ENCODE measurements around the gene EMC1.

EMC1 gene

GRCh38 chr1:19213580-19213979 lies 37.7 kb downstream of the EMC1 start:
- DNase-seq = no peak

GRCh38 chr1:19212167-19212566 lies 39.2 kb downstream of the EMC1 start:
- no peak for DNase-seq

- DNase-seq = peak; percentile 10 to 25
Observed at GRCh38 chr1:19210772-19211549, 40.4 kb downstream of the EMC1 start.

- DNase-seq = peak; percentile 91 to 98
Observed at GRCh38 chr1:19209990-19210771, 41.1 kb downstream of the EMC1 start, which contains the start of gene UBR4. TSS of gene UBR4 (minus strand) at chr1:19210266. CDS start at chr1:19210248, 18 bp downstream.

GRCh38 chr1:19209439-19209989 lies 41.8 kb downstream of the EMC1 start:
- peak; percentile 80 to 82 for DNase-seq

GRCh38 chr1:19208710-19209438 lies 42.5 kb downstream of the EMC1 start:
- peak in 1 of 2 donors; percentile 9 for DNase-seq

GRCh38 chr1:19206947-19207346 lies 44.4 kb downstream of the EMC1 start:
- no peak for DNase-seq

GRCh38 chr1:19205845-19206244 lies 45.5 kb downstream of the EMC1 start:
- DNase-seq = no peak

GRCh38 chr1:19205403-19205802 lies 45.9 kb downstream of the EMC1 start:
- DNase-seq = no peak

- peak; percentile 36 to 44 for DNase-seq
Observed at GRCh38 chr1:19204446-19205266, 46.7 kb downstream of the EMC1 start.

- no peak for DNase-seq
Observed at GRCh38 chr1:19203440-19203839, 47.9 kb downstream of the EMC1 start.

GRCh38 chr1:19202396-19202795 lies 48.9 kb downstream of the EMC1 start:
- no peak for DNase-seq

GRCh38 chr1:19199969-19200604 lies 51.2 kb downstream of the EMC1 start:
- DNase-seq = no peak

- DNase-seq = no peak
Observed at GRCh38 chr1:19199329-19199968, 51.9 kb downstream of the EMC1 start.

- DNase-seq = no peak
Observed at GRCh38 chr1:19198820-19199219, 52.5 kb downstream of the EMC1 start.

GRCh38 chr1:19197845-19198244 lies 53.5 kb downstream of the EMC1 start:
- DNase-seq = no peak

- no peak for DNase-seq
Observed at GRCh38 chr1:19196331-19196730, 55.0 kb downstream of the EMC1 start.

- DNase-seq = no peak
Observed at GRCh38 chr1:19193004-19193403, 58.3 kb downstream of the EMC1 start.

- DNase-seq = no peak
Observed at GRCh38 chr1:19191811-19192210, 59.5 kb downstream of the EMC1 start.

GRCh38 chr1:19190468-19190867 lies 60.9 kb downstream of the EMC1 start:
- no peak for DNase-seq

- no peak for DNase-seq
Observed at GRCh38 chr1:19189270-19189669, 62.1 kb downstream of the EMC1 start.

Data from inflammatory macrophage treated with lipopolysaccharide for 1 hour (primary cell).